ENCODE measurements around the gene C1orf105. TPM values are rescaled to one million over a fixed set of nuclear protein-coding genes. Genes with fewer than 3 reads are reported as not detected.

The C1orf105 gene
- total and polyA plus RNA-seq, 8 donors: 0.27 TPM; not detected in 7

DNA sequence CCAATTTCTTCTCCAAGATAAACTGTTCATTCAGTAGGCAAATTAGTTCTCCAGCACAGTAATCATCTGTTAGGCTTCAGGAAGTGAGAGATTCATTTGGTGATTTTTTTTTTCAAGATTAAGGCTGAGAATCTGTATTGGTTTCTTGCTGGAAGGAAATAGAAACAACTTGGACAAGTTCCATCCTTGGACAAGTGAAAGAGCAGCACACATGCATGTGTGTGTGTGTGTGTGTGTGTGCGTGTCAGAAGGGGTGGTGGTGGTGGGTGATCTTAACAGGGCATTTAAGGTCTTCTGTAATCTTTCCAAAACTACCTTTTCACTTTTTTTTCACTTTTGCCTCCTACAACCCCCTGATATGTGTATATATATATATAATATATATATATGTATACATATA is 96.6 kb downstream of the C1orf105 start:
- ATAC-seq (no peak), DNase-seq (no peak)
- H3K27ac ChIP-seq: no peak overlapping the region
- peaks cover 0 to 10% of the 10 kb centered on the region in 2 donors for H3K4me1 ChIP-seq
- H3K36me3 ChIP-seq: no peaks in the 10 kb centered on the region
- no peaks in the 10 kb centered on the region for H3K27me3 ChIP-seq
- TF ChIP-seq, protein P1, sequence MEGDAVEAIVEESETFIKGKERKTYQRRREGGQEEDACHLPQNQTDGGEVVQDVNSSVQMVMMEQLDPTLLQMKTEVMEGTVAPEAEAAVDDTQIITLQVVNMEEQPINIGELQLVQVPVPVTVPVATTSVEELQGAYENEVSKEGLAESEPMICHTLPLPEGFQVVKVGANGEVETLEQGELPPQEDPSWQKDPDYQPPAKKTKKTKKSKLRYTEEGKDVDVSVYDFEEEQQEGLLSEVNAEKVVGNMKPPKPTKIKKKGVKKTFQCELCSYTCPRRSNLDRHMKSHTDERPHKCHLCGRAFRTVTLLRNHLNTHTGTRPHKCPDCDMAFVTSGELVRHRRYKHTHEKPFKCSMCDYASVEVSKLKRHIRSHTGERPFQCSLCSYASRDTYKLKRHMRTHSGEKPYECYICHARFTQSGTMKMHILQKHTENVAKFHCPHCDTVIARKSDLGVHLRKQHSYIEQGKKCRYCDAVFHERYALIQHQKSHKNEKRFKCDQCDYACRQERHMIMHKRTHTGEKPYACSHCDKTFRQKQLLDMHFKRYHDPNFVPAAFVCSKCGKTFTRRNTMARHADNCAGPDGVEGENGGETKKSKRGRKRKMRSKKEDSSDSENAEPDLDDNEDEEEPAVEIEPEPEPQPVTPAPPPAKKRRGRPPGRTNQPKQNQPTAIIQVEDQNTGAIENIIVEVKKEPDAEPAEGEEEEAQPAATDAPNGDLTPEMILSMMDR (IDR thresholded peaks at IDR 0.05): no peak
- intact Hi-C loops (cut with DNase I): no loop called here
- H3K4me3 ChIP-seq: no peak overlapping the region
- H3K9me3 ChIP-seq: no peaks in the 10 kb centered on the region

DNA sequence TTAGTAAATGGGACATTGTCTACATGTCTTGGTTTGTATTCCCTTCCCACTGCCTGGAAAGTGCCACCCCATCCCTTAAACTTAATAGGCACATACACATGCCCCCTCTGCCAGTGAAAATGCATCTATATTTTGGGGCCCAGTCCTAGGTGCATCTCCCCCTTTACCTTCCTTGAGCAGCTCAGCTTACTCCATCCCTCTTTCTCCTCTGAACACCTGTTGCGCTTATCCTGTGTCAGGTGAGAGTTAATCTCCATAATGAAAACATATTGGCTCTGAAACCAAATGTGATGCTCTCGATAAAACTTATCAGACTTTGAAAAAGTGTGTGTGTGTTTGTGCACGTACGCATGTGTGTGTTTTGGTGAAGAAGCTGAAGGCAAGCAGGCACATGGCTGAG is 97.1 kb downstream of the C1orf105 start:
- Histone ChIP-seq H3K36me3 (no peaks in the 10 kb centered on the region), H3K9me3 (no peaks in the 10 kb centered on the region), H3K27ac (no peak overlapping the region), H3K4me3 (no peak overlapping the region), H3K4me1 (peaks cover 0 to 10% of the 10 kb centered on the region in 2 donors), H3K27me3 (no peaks in the 10 kb centered on the region)
- intact Hi-C loops (cut with DNase I): no loop called here
- no peak for DNase-seq
- ATAC-seq: no peak
- TF ChIP-seq, protein P1 (IDR thresholded peaks at IDR 0.05): no peak

Other genes with a start within 250 kb of the C1orf105 start
- 10 to 100 TPM; 22.3 to 22.9 TPM for gene PIGC, start 23.4 kb downstream of the C1orf105 start, total RNA-seq
- 10 to 100 TPM; 41.3 to 45.8 (median 44.8) TPM for gene PIGC, start 23.4 kb downstream of the C1orf105 start, polyA plus RNA-seq (ENCODE audit: insufficient read length in 6 of 6)
- gene SUCO, start 112.5 kb downstream of the C1orf105 start, total RNA-seq: 10 to 100 TPM; 30.3 to 37.2 TPM
- 10 to 100 TPM; 59.8 to 73.7 (median 65.0) TPM for gene SUCO, start 112.5 kb downstream of the C1orf105 start, polyA plus RNA-seq (ENCODE audit: insufficient read length in 6 of 6)
- 1 to 10 TPM in 1 of 2 donors, under 1 TPM in 1; 0.82 to 1.4 TPM for gene FASLG, start 238.4 kb downstream of the C1orf105 start, total RNA-seq
- under 1 TPM in 5 of 6 donors, not detected in 1; 0.21 to 0.74 (median 0.37) TPM for gene FASLG, start 238.4 kb downstream of the C1orf105 start, polyA plus RNA-seq (ENCODE audit: insufficient read length in 6 of 6)